CD4-positive, alpha-beta T cell (primary cell): ENCODE results near the gene E2F4. TPM values are rescaled to one million over a fixed set of nuclear protein-coding genes. Genes with fewer than 3 reads are reported as not detected.
A peak's percentile ranks its signal among the peaks of the same experiment; 100 is the strongest.

ENCODE experiments used
- ATAC-seq: fragments of 200-7000 bp; cut with Tn5 transposase; one replicate; pipeline ENCODE4 v1.10.0; 2022; ENCODE audit warnings: mild to moderate bottlenecking; ENCODE audit not compliant: poor library complexity
- CTCF ChIA-PET: fragments of 350-600 bp; sonication (Branson Sonifier 250); formaldehyde crosslinking; loops from one replicate; lab custom pipeline; 2021; ENCODE audit warnings: antibody characterized with exemption, inconsistent platforms; lab: Charles Lee
- POLR2A ChIA-PET: fragments of 350-600 bp; sonication (Branson Sonifier 250); formaldehyde crosslinking; loops from one replicate; lab custom pipeline; 2021; ENCODE audit warnings: antibody characterized with exemption, inconsistent platforms; lab: Charles Lee
- DNase-seq, 14 experiments: peaks; one replicate each; pipeline ENCODE4 v3.0.0-alpha.2; 2013 to 2020; ENCODE audit warnings: mixed read lengths in 2 of 14
- H3K27ac ChIP-seq, 2 donors: one replicate each; pipeline versions ENCODE4 v1.5.1 to v1.7.0; 2013; ENCODE audit warnings: low read length in 2 of 2, low read depth in 1 of 2, mild to moderate bottlenecking in 1 of 2
- H3K27me3 ChIP-seq, 2 experiments: 1 replicate in 1 of 2; 2 replicates in 1 of 2; pipeline versions ENCODE4 v1.6.1 to v1.7.0; 2013; ENCODE audit warnings: low read length in 2 of 2, control low read depth in 1 of 2, mild to moderate bottlenecking in 1 of 2, moderate library complexity in 1 of 2; ENCODE audit not compliant: insufficient read depth in 2 of 2, control insufficient read depth in 1 of 2
- H3K36me3 ChIP-seq: one replicate; pipeline ENCODE4 v1.6.1; 2013; ENCODE audit warnings: low read length, control low read depth; ENCODE audit not compliant: insufficient read depth
- H3K4me1 ChIP-seq: one replicate; pipeline ENCODE4 v1.6.1; 2013; ENCODE audit warnings: low read length, control low read depth; ENCODE audit not compliant: insufficient read depth
- H3K4me3 ChIP-seq: one replicate; pipeline ENCODE4 v1.5.1; 2013; ENCODE audit warnings: mild to moderate bottlenecking, low read length, moderate library complexity
- H3K9me3 ChIP-seq, 2 experiments: 1 replicate in 1 of 2; 2 replicates in 1 of 2; pipeline versions ENCODE4 v1.6.1 to v1.7.0; 2013; ENCODE audit warnings: low read length in 2 of 2, mild to moderate bottlenecking in 2 of 2, control low read depth in 1 of 2, moderate library complexity in 1 of 2; ENCODE audit not compliant: control insufficient read depth in 1 of 2, insufficient read depth in 1 of 2
- H3K27ac Mint-ChIP-seq: one replicate; pipeline ENCODE4 v1.8.0; 2020; ENCODE audit warnings: mixed read lengths
- H3K27me3 Mint-ChIP-seq: one replicate; pipeline ENCODE4 v1.8.0; 2021; ENCODE audit warnings: mixed read lengths
- H3K36me3 Mint-ChIP-seq: one replicate; pipeline ENCODE4 v1.8.0; 2021; ENCODE audit warnings: low read depth, mixed read lengths
- H3K4me1 Mint-ChIP-seq: one replicate; pipeline ENCODE4 v1.8.0; 2021; ENCODE audit warnings: low read depth, mixed read lengths
- H3K4me3 Mint-ChIP-seq: one replicate; pipeline ENCODE4 v1.8.0; 2020; ENCODE audit warnings: mild to moderate bottlenecking, mixed read lengths
- H3K9me3 Mint-ChIP-seq: one replicate; pipeline ENCODE4 v1.8.0; 2020; ENCODE audit warnings: mixed read lengths
- CTCF ChIP-seq: fragments of 200-600 bp; IDR thresholded peaks from one replicate; pipeline ENCODE4 v1.8.0; 2022; ENCODE audit warnings: antibody characterized with exemption, mild to moderate bottlenecking
- intact Hi-C, 2 experiments: fragments of 100-400 bp; cut with DNase I in 1 of 2; cut with micrococcal nuclease in 1 of 2; formaldehyde crosslinking; loops; one replicate each; pipeline versions ENCODE4 v1.15.1 to v1.9.0; 2023 to 2025; cut with DNase I, micrococcal nuclease
- total RNA-seq, 174 experiments: library from RNA in 2 of 174; stranded (reverse) in 2 of 174; gene quantifications; one replicate each; pipeline ENCODE4 v1.2.3 and lab custom pipeline; 2021 to 2026

E2F4 gene
- total RNA-seq, 2 experiments from 2014 or later, result 50.9 to 56.1 TPM

GRCh38 chr16:67228905-67229304, 37.0 kb downstream of the E2F4 start:
- ATAC-seq (no peak), DNase-seq (no peak)
- ChIA-PET POLR2A (interaction anchor here (3.9 kb wide), 1 partner anchor 18 kb away, joined by 81 read pairs; the partner anchor contains the start of genes FHOD1 and SLC9A5), CTCF (interaction anchor here (2.7 kb wide), 1 partner anchor 17 kb away, joined by 31 read pairs; the partner anchor contains the start of gene FHOD1)
- H3K36me3 Mint-ChIP-seq, result peaks cover 59% of the 10 kb centered on the region
- intact Hi-C loops, result loop anchor here in 1 of 2 experiments (1.0 to 10.0 kb wide), 3 partner anchors 15 to 616 kb away; partner anchors contain the start of genes CENPT, NUTF2, PLEKHG4 and THAP11
- H3K4me3 Mint-ChIP-seq, result peak overlapping the region; percentile 99
- no peaks in the 10 kb centered on the region for H3K9me3 Mint-ChIP-seq
- no peak overlapping the region for H3K27ac Mint-ChIP-seq
- Histone ChIP-seq H3K27ac (no peak overlapping the region), H3K27me3 (no peaks in the 10 kb centered on the region), H3K36me3 (peaks cover 45% of the 10 kb centered on the region), H3K4me1 (peaks cover 42% of the 10 kb centered on the region), H3K9me3 (no peaks in the 10 kb centered on the region), H3K4me3 (no peak overlapping the region)
- TF ChIP-seq CTCF, result no peak
- no peaks in the 10 kb centered on the region for H3K27me3 Mint-ChIP-seq
- peaks cover 42% of the 10 kb centered on the region for H3K4me1 Mint-ChIP-seq

GRCh38 chr16:67229906-67230808, 38.2 kb downstream of the E2F4 start:
- peaks cover 36% of the 10 kb centered on the region for H3K4me1 ChIP-seq
- CTCF ChIA-PET, result interaction anchor here (1.0 kb wide), 1 partner anchor 586 kb away, joined by 3 read pairs; no protein-coding TSS in a partner anchor
- H3K27me3 ChIP-seq, result no peaks in the 10 kb centered on the region
- H3K9me3 ChIP-seq, result no peaks in the 10 kb centered on the region
- Mint-ChIP-seq H3K9me3 (no peaks in the 10 kb centered on the region), H3K36me3 (peaks cover 67% of the 10 kb centered on the region), H3K4me1 (peaks cover 30% of the 10 kb centered on the region), H3K27me3 (no peaks in the 10 kb centered on the region), H3K4me3 (peak overlapping the region; percentile 70), H3K27ac (no peak overlapping the region)
- no peak overlapping the region for H3K4me3 ChIP-seq
- peaks cover 52% of the 10 kb centered on the region for H3K36me3 ChIP-seq
- H3K27ac ChIP-seq, result no peak overlapping the region
- intact Hi-C loops, result loop anchor here in 1 of 2 experiments (5.0 to 10.0 kb wide), 2 partner anchors 47 to 615 kb away; partner anchors contain the start of genes CENPT, NUTF2, PLEKHG4 and THAP11
- peak in 1 of 14 experiments; percentile 20 for DNase-seq
- TF ChIP-seq CTCF, result no peak
- POLR2A ChIA-PET, result interaction anchor here (3.9 kb wide), 1 partner anchor 17 kb away, joined by 81 read pairs; the partner anchor contains the start of genes FHOD1 and SLC9A5
- no peak for ATAC-seq

GRCh38 chr16:67230809-67231660, 39.1 kb downstream of the E2F4 start:
- Histone ChIP-seq H3K27me3 (no peaks in the 10 kb centered on the region), H3K4me3 (no peak overlapping the region), H3K27ac (no peak overlapping the region), H3K4me1 (peaks cover 36% of the 10 kb centered on the region), H3K9me3 (no peaks in the 10 kb centered on the region), H3K36me3 (peaks cover 58% of the 10 kb centered on the region)
- ATAC-seq, result no peak
- Mint-ChIP-seq H3K27ac (no peak overlapping the region), H3K27me3 (no peaks in the 10 kb centered on the region), H3K9me3 (no peaks in the 10 kb centered on the region), H3K36me3 (peaks cover 69% of the 10 kb centered on the region), H3K4me3 (no peak overlapping the region), H3K4me1 (peaks cover 23% of the 10 kb centered on the region)
- ChIA-PET CTCF (interaction anchor here (1.0 to 2.0 kb wide), 2 partner anchors 14 to 585 kb away, joined by 3 to 5 read pairs; no protein-coding TSS in a partner anchor), POLR2A (interaction anchor here (0.5 to 2.0 kb wide), 2 partner anchors 17 to 26 kb away, joined by 4 to 5 read pairs; no protein-coding TSS in a partner anchor)
- intact Hi-C loops, result no loop called here
- no peak for TF ChIP-seq CTCF
- no peak for DNase-seq
